ENCODE results near the gene VAPB.

The VAPB gene

GRCh38 chr20:58467572-58468527 is 78.8 kb downstream of the VAPB start:
- Histone ChIP-seq H3K9ac (ENCODE audit: low read depth, low read length) (no peak overlapping the region), H3K4me2 (ENCODE audit: low read length) (no peak overlapping the region)

GRCh38 chr20:58469616-58470015 is 80.6 kb downstream of the VAPB start:
- Histone ChIP-seq H3K9me3 (replicated peaks; ENCODE audit: low read length) (no peaks in the 10 kb centered on the region), H3K36me3 (ENCODE audit: insufficient read depth, low read length) (no peaks in the 10 kb centered on the region), H3K4me2 (ENCODE audit: low read length) (no peak overlapping the region), H3K4me1 (ENCODE audit: control insufficient read depth, insufficient read depth, low read length) (no peaks in the 10 kb centered on the region), H3K4me3 (ENCODE audit: low read length) (no peak overlapping the region), H3K27me3 (ENCODE audit: control insufficient read depth, insufficient read depth, low read length) (peaks cover 6% of the 10 kb centered on the region), H3K9ac (ENCODE audit: low read depth, low read length) (no peak overlapping the region)

More at GRCh38 chr20:58467572-58468527, 78.8 kb downstream of the VAPB start:
- H3K27me3 ChIP-seq (ENCODE audit: control insufficient read depth, insufficient read depth, low read length): peaks cover 6% of the 10 kb centered on the region
- no peaks in the 10 kb centered on the region for H3K36me3 ChIP-seq (ENCODE audit: insufficient read depth, low read length)
- no peaks in the 10 kb centered on the region for H3K4me1 ChIP-seq (ENCODE audit: control insufficient read depth, insufficient read depth, low read length)
- H3K4me3 ChIP-seq (ENCODE audit: low read length): no peak overlapping the region
- no peaks in the 10 kb centered on the region for H3K9me3 ChIP-seq (replicated peaks; ENCODE audit: low read length)

GRCh38 chr20:58470336-58471192 is 81.5 kb downstream of the VAPB start:
- no peak overlapping the region for H3K4me3 ChIP-seq (ENCODE audit: low read length)
- no peaks in the 10 kb centered on the region for H3K36me3 ChIP-seq (ENCODE audit: insufficient read depth, low read length)
- no peak overlapping the region for H3K9ac ChIP-seq (ENCODE audit: low read depth, low read length)

GRCh38 chr20:58471193-58472164 is 82.5 kb downstream of the VAPB start:
- Histone ChIP-seq H3K4me3 (ENCODE audit: low read length) (no peak overlapping the region), H3K36me3 (ENCODE audit: insufficient read depth, low read length) (no peaks in the 10 kb centered on the region), H3K27me3 (ENCODE audit: control insufficient read depth, insufficient read depth, low read length) (peaks cover 6% of the 10 kb centered on the region), H3K4me2 (ENCODE audit: low read length) (no peak overlapping the region), H3K9ac (ENCODE audit: low read depth, low read length) (no peak overlapping the region), H3K9me3 (replicated peaks; ENCODE audit: low read length) (no peaks in the 10 kb centered on the region), H3K4me1 (ENCODE audit: control insufficient read depth, insufficient read depth, low read length) (no peaks in the 10 kb centered on the region)

More at GRCh38 chr20:58470336-58471192, 81.5 kb downstream of the VAPB start:
- H3K9me3 ChIP-seq (replicated peaks; ENCODE audit: low read length): no peaks in the 10 kb centered on the region
- H3K4me1 ChIP-seq (ENCODE audit: control insufficient read depth, insufficient read depth, low read length): no peaks in the 10 kb centered on the region
- H3K27me3 ChIP-seq (ENCODE audit: control insufficient read depth, insufficient read depth, low read length): peaks cover 6% of the 10 kb centered on the region
- no peak overlapping the region for H3K4me2 ChIP-seq (ENCODE audit: low read length)

- Histone ChIP-seq H3K4me2 (ENCODE audit: low read length) (no peak overlapping the region), H3K9me3 (replicated peaks; ENCODE audit: low read length) (no peaks in the 10 kb centered on the region), H3K4me3 (ENCODE audit: low read length) (no peak overlapping the region), H3K27me3 (ENCODE audit: control insufficient read depth, insufficient read depth, low read length) (peaks cover 6% of the 10 kb centered on the region), H3K36me3 (ENCODE audit: insufficient read depth, low read length) (no peaks in the 10 kb centered on the region), H3K9ac (ENCODE audit: low read depth, low read length) (no peak overlapping the region), H3K4me1 (ENCODE audit: control insufficient read depth, insufficient read depth, low read length) (no peaks in the 10 kb centered on the region)
Observed at GRCh38 chr20:58472273-58473018, 83.4 kb downstream of the VAPB start.

- Histone ChIP-seq H3K36me3 (ENCODE audit: insufficient read depth, low read length) (no peaks in the 10 kb centered on the region), H3K4me3 (ENCODE audit: low read length) (no peak overlapping the region), H3K9me3 (replicated peaks; ENCODE audit: low read length) (peaks cover 5% of the 10 kb centered on the region), H3K4me2 (ENCODE audit: low read length) (no peak overlapping the region), H3K27me3 (ENCODE audit: control insufficient read depth, insufficient read depth, low read length) (peaks cover 6% of the 10 kb centered on the region), H3K9ac (ENCODE audit: low read depth, low read length) (no peak overlapping the region), H3K4me1 (ENCODE audit: control insufficient read depth, insufficient read depth, low read length) (no peaks in the 10 kb centered on the region)
Observed at GRCh38 chr20:58473453-58474425, 84.7 kb downstream of the VAPB start.

GRCh38 chr20:58475466-58475865 is 86.4 kb downstream of the VAPB start:
- H3K27me3 ChIP-seq (ENCODE audit: control insufficient read depth, insufficient read depth, low read length): peaks cover 6% of the 10 kb centered on the region
- no peak overlapping the region for H3K4me3 ChIP-seq (ENCODE audit: low read length)
- peaks cover 5% of the 10 kb centered on the region for H3K9me3 ChIP-seq (replicated peaks; ENCODE audit: low read length)
- no peaks in the 10 kb centered on the region for H3K4me1 ChIP-seq (ENCODE audit: control insufficient read depth, insufficient read depth, low read length)
- no peak overlapping the region for H3K9ac ChIP-seq (ENCODE audit: low read depth, low read length)
- H3K4me2 ChIP-seq (ENCODE audit: low read length): no peak overlapping the region
- H3K36me3 ChIP-seq (ENCODE audit: insufficient read depth, low read length): no peaks in the 10 kb centered on the region

- Histone ChIP-seq H3K9ac (ENCODE audit: low read depth, low read length) (no peak overlapping the region), H3K4me2 (ENCODE audit: low read length) (no peak overlapping the region), H3K27me3 (ENCODE audit: control insufficient read depth, insufficient read depth, low read length) (no peaks in the 10 kb centered on the region), H3K4me3 (ENCODE audit: low read length) (no peak overlapping the region), H3K9me3 (replicated peaks; ENCODE audit: low read length) (peaks cover 5% of the 10 kb centered on the region), H3K36me3 (ENCODE audit: insufficient read depth, low read length) (no peaks in the 10 kb centered on the region), H3K4me1 (ENCODE audit: control insufficient read depth, insufficient read depth, low read length) (no peaks in the 10 kb centered on the region)
Observed at GRCh38 chr20:58478141-58478805, 89.2 kb downstream of the VAPB start.

GRCh38 chr20:58479726-58480440 is 90.9 kb downstream of the VAPB start:
- H3K4me1 ChIP-seq (ENCODE audit: control insufficient read depth, insufficient read depth, low read length): no peaks in the 10 kb centered on the region
- peaks cover 5% of the 10 kb centered on the region for H3K9me3 ChIP-seq (replicated peaks; ENCODE audit: low read length)
- H3K9ac ChIP-seq (ENCODE audit: low read depth, low read length): no peak overlapping the region
- H3K4me3 ChIP-seq (ENCODE audit: low read length): no peak overlapping the region
- H3K36me3 ChIP-seq (ENCODE audit: insufficient read depth, low read length): no peaks in the 10 kb centered on the region
- H3K27me3 ChIP-seq (ENCODE audit: control insufficient read depth, insufficient read depth, low read length): no peaks in the 10 kb centered on the region
- no peak overlapping the region for H3K4me2 ChIP-seq (ENCODE audit: low read length)

All from skeletal muscle satellite cell (primary cell).